OCI-M2 (cell line): ENCODE results near the gene DNAJB12.
"Not testable (repeated sequence)": the region's sequence is repeated elsewhere in the genome, so short reads cannot be mapped to it uniquely, and the experiment has no call there.

ENCODE experiments used
- DNase-seq: peaks from one replicate; lab custom pipeline; 2025; ENCODE audit not compliant: unreplicated experiment; lab: John Stamatoyannopoulos, UW

Gene DNAJB12

GRCh38 chr10:72316748-72317435 is 37.8 kb downstream of the DNAJB12 start:
- no peak for DNase-seq

DNA sequence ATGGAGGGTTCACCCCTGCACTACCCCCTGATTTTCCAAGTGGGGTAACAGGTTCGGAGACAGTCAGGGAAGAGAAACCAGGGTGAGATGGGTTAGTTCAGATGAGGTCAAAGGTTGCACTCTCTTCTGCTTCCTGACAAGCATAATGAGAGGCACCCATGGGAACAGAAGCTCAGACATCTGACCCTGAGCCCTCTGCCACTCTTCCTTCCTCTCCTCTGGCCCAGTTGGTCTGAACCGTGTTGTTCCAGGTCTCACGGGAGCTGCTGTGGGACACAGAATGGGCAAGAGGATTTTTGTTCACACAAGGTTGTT is 38.4 kb downstream of the DNAJB12 start:
- no peak for DNase-seq

- no peak for DNase-seq
Observed at GRCh38 chr10:72315611-72316385, 38.9 kb downstream of the DNAJB12 start.

GRCh38 chr10:72315054-72315453 is 39.7 kb downstream of the DNAJB12 start:
- DNase-seq, result no peak

DNA sequence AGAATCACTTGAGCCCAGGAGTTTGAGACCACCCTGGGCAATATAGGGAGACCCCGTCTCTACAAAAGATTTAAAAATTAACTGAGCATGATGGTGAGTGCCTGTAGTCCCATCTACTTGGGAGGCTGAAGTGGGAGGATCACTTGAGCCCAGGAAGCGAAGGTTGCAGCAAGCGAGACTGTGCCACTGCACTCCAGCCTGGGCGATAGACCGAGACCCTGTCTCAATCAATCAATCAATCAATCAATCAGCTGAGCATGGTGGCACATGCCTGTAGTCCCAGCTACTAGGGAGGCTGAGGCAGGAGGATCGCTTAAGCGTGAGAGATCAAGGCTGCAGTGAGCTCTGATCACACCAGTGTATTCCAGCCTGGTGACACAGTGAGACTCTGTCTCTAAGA is 40.5 kb downstream of the DNAJB12 start:
- DNase-seq, result no peak

DNA sequence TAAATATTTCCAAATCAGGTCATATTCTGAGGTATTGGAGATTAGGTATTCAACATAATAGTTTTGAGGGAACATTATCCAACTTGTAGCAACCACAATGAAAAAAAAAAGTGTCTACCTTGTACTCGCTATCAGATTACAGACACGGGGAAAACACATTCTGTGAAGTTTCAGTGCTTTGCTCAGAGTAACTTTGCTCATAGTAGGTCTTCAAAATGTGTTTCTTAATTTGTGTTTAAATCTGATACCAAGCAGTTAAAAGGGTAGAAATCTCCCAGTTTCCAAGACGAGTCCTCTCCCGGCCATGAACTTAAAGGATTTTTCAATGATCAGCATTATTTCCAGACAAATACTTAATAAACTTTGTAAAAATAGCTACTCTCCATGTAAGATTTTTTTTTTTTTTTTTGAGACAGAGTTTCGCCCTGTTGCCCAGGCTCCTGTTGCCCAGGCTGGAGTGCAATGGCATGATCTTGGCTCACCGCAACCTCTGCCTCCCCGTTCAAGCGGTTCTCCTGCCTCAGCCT is 41.8 kb downstream of the DNAJB12 start:
- DNase-seq, result no peak

- DNase-seq, result no peak
Observed at GRCh38 chr10:72311667-72312066, 43.1 kb downstream of the DNAJB12 start.

GRCh38 chr10:72310636-72311035 is 44.1 kb downstream of the DNAJB12 start:
- DNase-seq, result no peak

DNA sequence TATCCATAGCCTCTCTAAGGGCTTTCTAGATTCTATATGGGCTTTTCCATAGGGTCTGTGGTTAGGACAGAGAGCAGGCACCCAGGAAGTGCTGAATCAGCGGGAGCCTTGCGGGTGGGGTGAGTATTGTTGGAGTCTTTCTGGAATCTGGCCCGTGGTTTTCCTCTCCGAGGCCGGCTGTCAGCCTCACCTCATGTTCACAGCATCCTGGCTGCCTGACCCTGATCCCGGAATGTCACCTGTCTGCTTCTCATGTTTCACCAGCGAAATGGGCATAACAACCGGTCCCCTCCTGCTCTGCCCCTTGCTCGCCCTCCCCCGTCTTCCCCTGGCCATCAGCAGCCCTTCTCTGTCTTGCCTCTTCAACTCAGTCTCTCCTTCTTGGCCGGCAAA is 44.5 kb downstream of the DNAJB12 start:
- no peak for DNase-seq

DNA sequence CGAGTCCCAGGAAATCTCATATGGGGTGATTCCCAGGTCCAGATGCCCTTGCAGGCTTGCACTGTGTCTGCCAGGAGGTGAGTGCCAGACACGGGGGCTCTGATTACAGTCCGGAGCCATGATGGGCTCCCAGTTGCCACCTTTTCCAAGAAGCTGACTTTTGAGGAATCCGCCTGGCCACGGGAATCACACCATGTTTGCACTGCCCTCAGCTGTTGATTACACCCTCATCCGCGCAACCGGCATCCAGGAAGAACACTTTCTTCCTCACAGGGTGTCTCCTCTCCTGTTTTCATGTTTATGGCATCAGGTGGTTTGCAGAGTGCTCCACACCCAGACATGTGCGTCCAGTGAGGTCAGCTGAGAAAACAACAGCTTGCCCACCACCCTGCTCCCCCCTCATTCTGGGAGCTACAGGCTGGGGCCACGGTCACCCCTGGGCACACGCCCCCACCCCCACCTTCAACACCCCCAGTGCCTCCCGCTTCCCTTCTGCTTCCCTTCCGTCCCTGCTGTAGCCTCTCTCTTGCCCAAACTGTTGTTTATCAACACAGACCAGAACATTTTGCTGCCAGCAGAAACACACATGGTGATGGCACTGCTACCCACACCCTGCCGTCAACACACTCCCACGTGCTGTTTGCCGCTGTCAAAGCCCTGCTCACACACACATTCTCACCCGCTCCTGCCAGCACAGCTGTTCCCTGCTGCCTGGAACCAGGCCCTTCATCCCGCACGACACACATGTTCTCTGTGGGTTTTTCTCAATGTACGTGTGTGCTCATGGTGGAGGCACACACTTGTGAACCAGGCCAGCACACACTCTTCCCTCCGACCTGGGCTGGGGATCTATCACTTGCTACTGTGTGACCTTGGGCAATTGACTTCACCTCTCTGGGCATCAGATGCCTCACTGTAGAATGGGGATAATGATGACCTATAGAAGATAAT is 45.2 kb downstream of the DNAJB12 start:
- DNase-seq, result no peak

GRCh38 chr10:72308320-72308987 is 46.3 kb downstream of the DNAJB12 start:
- DNase-seq, result peak; percentile 27

- DNase-seq, result not testable (repeated sequence)
Observed at GRCh38 chr10:72307711-72308110, 47.0 kb downstream of the DNAJB12 start.

DNA sequence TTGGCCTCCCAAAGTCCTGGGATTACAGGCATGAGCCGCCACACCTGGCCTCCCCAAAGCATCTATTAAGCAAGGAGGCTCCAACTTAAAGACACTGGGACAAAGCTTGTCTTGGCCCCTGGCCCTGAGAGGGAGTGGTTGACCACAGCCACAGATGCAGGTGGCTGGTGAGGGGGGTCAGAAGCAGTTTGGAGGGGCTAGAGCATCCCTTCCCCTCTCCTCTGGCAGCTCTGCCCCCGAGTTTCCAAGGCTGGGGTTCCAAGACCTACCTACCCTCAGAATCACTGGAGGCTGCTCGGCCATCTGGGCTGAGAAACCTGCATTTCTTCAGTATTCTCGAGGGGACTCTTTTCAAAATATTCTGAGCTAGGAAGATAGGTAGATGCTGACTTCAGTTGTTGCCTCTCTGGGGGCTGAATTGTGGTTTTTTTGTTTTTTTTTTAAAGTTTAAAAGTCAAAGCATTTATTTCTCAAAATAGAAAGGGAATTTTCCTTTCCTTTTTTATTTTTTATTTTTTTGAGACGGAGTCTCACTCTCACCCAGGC is 48.4 kb downstream of the DNAJB12 start:
- DNase-seq, result no peak

DNA sequence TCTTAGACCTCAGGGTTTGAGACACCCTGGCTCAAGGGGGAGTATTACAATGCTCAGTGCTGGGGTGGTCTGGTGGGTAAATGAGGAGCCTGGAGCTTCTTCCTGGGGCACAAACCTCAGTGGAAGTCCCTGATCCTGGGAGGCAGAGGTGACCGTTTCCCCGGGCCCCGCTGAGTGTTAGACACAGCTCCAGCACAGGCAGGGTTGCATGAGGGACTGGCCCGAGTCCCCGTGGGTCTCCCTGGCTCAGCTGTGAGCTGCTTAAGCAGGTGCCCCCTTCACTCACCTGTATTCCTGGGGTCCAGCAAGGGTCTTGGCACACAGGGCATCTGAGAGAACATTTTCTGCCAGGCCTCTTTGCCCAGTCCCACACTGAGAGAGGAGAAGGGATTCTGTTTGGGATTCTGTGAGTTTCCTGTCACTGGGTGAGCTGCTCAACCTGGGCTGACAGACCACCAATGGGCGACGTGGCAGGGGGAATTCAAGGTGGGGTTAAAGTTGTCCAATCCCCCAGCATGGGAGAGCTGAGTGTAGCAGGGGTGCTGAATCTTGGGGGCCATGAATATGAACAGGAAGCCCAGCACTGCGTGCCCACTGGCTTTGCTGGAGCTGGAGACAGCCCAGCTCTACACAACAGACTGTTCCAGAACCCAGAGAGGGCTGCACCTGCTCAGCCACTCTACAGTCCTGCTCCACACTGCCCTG is 51.1 kb downstream of the DNAJB12 start:
- DNase-seq, result no peak

GRCh38 chr10:72298592-72299519 is 55.9 kb downstream of the DNAJB12 start:
- no peak for DNase-seq

DNA sequence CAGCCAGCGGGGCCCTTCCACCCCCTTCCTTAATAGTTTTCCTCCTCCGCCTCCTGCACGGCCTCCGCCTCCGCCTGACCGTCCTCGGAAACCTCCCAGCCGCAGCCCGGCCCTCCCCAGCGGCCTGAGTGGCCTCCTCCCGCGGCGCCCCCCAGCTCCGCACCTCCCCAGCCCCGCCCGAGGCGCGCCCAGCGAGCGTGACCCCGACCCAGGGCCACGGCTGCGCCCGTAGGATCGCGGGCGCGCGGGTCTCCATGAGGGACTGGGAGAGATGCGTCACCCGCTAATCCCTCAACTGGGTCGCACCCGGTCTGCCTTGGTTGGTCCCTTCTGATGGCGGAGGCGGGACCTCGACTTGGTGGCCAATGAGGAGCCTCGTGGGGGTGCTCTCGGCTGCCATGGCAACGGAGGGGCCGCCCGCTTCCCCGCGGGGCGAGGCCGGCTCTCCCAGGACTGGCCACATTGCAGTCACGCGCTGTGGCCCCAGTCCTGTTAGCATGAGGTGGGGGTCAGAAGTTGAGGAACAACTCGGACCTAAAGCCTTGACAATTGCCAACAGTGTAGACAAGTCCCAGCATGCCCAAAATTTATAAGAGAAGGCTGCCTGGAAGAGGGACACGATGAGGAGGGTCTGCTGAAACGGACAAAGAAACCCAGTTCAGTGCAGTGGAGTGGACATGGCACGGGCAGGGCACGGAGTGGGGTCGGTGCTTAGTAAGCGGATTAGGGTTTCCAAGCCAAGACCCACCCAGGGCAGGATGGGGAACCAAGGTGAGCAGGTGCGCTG is 56.7 kb downstream of the DNAJB12 start:
- DNase-seq, result peak; percentile 36

DNA sequence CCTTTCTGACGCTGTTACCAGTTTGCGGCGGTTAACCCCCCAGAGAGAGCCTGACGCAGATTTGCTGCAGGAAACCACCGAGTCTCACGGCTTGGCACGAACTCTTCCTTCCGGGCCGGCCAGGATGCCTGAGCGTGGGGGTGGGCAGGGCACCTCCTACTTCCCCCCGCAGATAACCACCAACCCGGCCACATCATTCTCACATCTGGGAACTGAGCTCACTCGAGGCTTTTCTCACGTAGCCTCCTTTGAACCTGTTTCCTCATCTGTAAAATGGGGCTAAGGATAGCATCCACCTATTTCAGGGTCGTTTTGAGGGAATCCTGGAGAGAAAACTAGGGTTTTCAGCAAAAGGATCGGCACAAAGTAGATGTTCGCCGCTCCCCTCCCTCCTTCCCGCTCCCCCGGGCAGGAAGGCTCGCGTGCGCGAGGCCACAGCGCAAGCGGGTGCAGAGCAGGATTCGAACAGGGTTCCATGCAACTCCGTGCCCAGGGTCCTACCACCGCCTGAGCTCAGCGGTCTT is 57.4 kb downstream of the DNAJB12 start:
- DNase-seq, result no peak

- not testable (repeated sequence) for DNase-seq
Observed at GRCh38 chr10:72296829-72297280, 57.9 kb downstream of the DNAJB12 start.
